HepG2 (cell line): ENCODE measurements around the gene PIP4K2B. TPM values are rescaled to one million over a fixed set of nuclear protein-coding genes. Genes with fewer than 3 reads are reported as not detected.
A peak's percentile ranks its signal among the peaks of the same experiment; 100 is the strongest.

Source experiments
- CREM ChIP-seq, 2 experiments: sonication (generic) in 1 of 2; formaldehyde crosslinking in 1 of 2; IDR thresholded peaks; 2 replicates each; pipeline versions ENCODE4 v1.4.0 to v1.6.1; 2016 to 2020; ENCODE audit warnings: antibody characterized with exemption in 1 of 2, mild to moderate bottlenecking in 1 of 2, missing genetic modification reagents in 1 of 2
- DPF2 ChIP-seq: sonication (generic); formaldehyde crosslinking; IDR thresholded peaks from 2 replicates; pipeline ENCODE4 v1.4.0; 2020; ENCODE audit warnings: mild to moderate bottlenecking, low read depth, missing genetic modification reagents, borderline replicate concordance
- GABPA ChIP-seq, 2 experiments: IDR thresholded peaks; 2 replicates each; pipeline ENCODE4 v1.6.1; 2011 to 2016; ENCODE audit warnings: low read depth in 2 of 2, low read length in 1 of 2, missing biosample characterization in 1 of 2, missing genetic modification characterization in 1 of 2
- HMG20A ChIP-seq: IDR thresholded peaks from 2 replicates; pipeline ENCODE4 v1.6.1; 2016; ENCODE audit warnings: borderline replicate concordance
- HOXA3 ChIP-seq: sonication (generic); formaldehyde crosslinking; IDR thresholded peaks from 2 replicates; pipeline ENCODE4 v1.5.0; 2020; ENCODE audit warnings: missing genetic modification reagents
- JUN ChIP-seq: sonication (generic); formaldehyde crosslinking; IDR thresholded peaks from 2 replicates; pipeline ENCODE4 v1.4.0; 2020; ENCODE audit warnings: mild to moderate bottlenecking, missing genetic modification reagents
- KDM5A ChIP-seq: fragments of 200-600 bp; sonication (generic); IDR thresholded peaks from 2 replicates; pipeline ENCODE4 v1.7.0; 2018; ENCODE audit warnings: antibody characterized with exemption, mild to moderate bottlenecking, low read length, borderline replicate concordance
- LCORL ChIP-seq, 2 experiments: fragments of 450-650 bp in 1 of 2; sonication (generic) in 1 of 2; formaldehyde crosslinking in 1 of 2; IDR thresholded peaks; 2 replicates each; pipeline versions ENCODE4 v1.5.0 to v1.6.1; 2017 to 2020; ENCODE audit warnings: antibody characterized with exemption in 1 of 2, missing genetic modification reagents in 1 of 2
- MAF1 ChIP-seq: sonication (generic); formaldehyde crosslinking; IDR thresholded peaks from 2 replicates; pipeline ENCODE4 v1.5.0; 2020; ENCODE audit warnings: missing genetic modification reagents, borderline replicate concordance
- MYC ChIP-seq: sonication (generic); formaldehyde crosslinking; IDR thresholded peaks from 2 replicates; pipeline ENCODE4 v1.9.0; 2021; ENCODE audit warnings: missing genetic modification reagents, borderline replicate concordance
- NCOA2 ChIP-seq: sonication (generic); formaldehyde crosslinking; IDR thresholded peaks from 2 replicates; pipeline ENCODE4 v1.8.0; 2022; ENCODE audit warnings: inconsistent platforms
- NFATC3 ChIP-seq: sonication (generic); formaldehyde crosslinking; IDR thresholded peaks from 2 replicates; pipeline ENCODE4 v1.5.1; 2020; ENCODE audit warnings: mild to moderate bottlenecking, missing genetic modification reagents
- NFE2 ChIP-seq: sonication (generic); formaldehyde crosslinking; IDR thresholded peaks from 2 replicates; pipeline ENCODE4 v1.4.0; 2020; ENCODE audit warnings: missing genetic modification reagents
- PLSCR1 ChIP-seq: sonication (generic); formaldehyde crosslinking; IDR thresholded peaks from 2 replicates; pipeline ENCODE4 v1.5.0; 2020; ENCODE audit warnings: missing genetic modification reagents, mild to moderate bottlenecking, borderline replicate concordance
- SIX4 ChIP-seq: sonication (generic); formaldehyde crosslinking; IDR thresholded peaks from 2 replicates; pipeline ENCODE4 v1.4.0; 2020; ENCODE audit warnings: missing genetic modification reagents
- SMARCC2 ChIP-seq: fragments of 450-650 bp; IDR thresholded peaks from 2 replicates; pipeline ENCODE4 v1.6.1; 2017; ENCODE audit warnings: antibody characterized with exemption, mild to moderate bottlenecking
- TCF7L2 ChIP-seq: IDR thresholded peaks from 2 replicates; pipeline ENCODE4 v1.6.1; 2011; ENCODE audit warnings: mild to moderate bottlenecking, low read depth, low read length, moderate library complexity
- ZBTB21 ChIP-seq: sonication (generic); formaldehyde crosslinking; IDR thresholded peaks from 2 replicates; pipeline ENCODE4 v1.4.0; 2020; ENCODE audit warnings: missing genetic modification reagents
- ZIK1 ChIP-seq: sonication (generic); formaldehyde crosslinking; IDR thresholded peaks from 2 replicates; pipeline ENCODE4 v1.5.0; 2020; ENCODE audit warnings: mild to moderate bottlenecking, low read depth, missing genetic modification reagents, borderline replicate concordance
- ZKSCAN5 ChIP-seq: sonication (generic); formaldehyde crosslinking; IDR thresholded peaks from 2 replicates; pipeline ENCODE4 v1.5.1; 2020; ENCODE audit warnings: mild to moderate bottlenecking, missing genetic modification reagents
- ZNF292 ChIP-seq: sonication (generic); formaldehyde crosslinking; IDR thresholded peaks from 2 replicates; pipeline ENCODE4 v1.8.1; 2022; ENCODE audit warnings: mild to moderate bottlenecking, low read depth, missing genetic modification reagents, borderline replicate concordance
- ZNF3 ChIP-seq: IDR thresholded peaks from 2 replicates; pipeline ENCODE4 v1.7.0; 2017; ENCODE audit warnings: inconsistent platforms
- ZNF431 ChIP-seq: sonication (generic); formaldehyde crosslinking; IDR thresholded peaks from 2 replicates; pipeline ENCODE4 v1.9.0; 2022; ENCODE audit warnings: missing genetic modification reagents, low read depth, mild to moderate bottlenecking, borderline replicate concordance
- ZNF496 ChIP-seq: sonication (generic); formaldehyde crosslinking; IDR thresholded peaks from 2 replicates; pipeline ENCODE4 v1.8.1; 2023; ENCODE audit warnings: mild to moderate bottlenecking, moderate library complexity, missing genetic modification reagents; ENCODE audit not compliant: insufficient replicate concordance
- ZNF512 ChIP-seq: sonication (generic); formaldehyde crosslinking; IDR thresholded peaks from 2 replicates; pipeline ENCODE4 v1.4.0; 2020; ENCODE audit warnings: mild to moderate bottlenecking, missing genetic modification reagents
- ZNF607 ChIP-seq: sonication (generic); formaldehyde crosslinking; IDR thresholded peaks from 2 replicates; pipeline ENCODE4 v1.5.1; 2020; ENCODE audit warnings: missing genetic modification reagents, mild to moderate bottlenecking, borderline replicate concordance
- polyA plus RNA-seq, 8 experiments: library from polyadenylated mRNA; depleted of rRNA in 3 of 8; stranded (reverse) in 7 of 8; unstranded in 1 of 8; fragments of >200 nt; fragmentation: Illumina TruSeq in 4 of 8; extraction: Trizol in 4 of 8; gene quantifications; 2 replicates each; pipeline versions ENCODE4 v1.2.1 to v1.2.3, GENCODE V29; 2011 to 2016; ENCODE audit warnings: low read depth in 4 of 8, missing spikeins in 1 of 8, mixed read lengths in 1 of 8; ENCODE audit not compliant: insufficient read depth in 1 of 8
- total RNA-seq, 5 experiments: library from RNA; depleted of rRNA; stranded (reverse); fragments of >200 nt; fragmentation: Illumina TruSeq; extraction: Trizol; gene quantifications; 2 replicates each; pipeline ENCODE4 v1.2.3, GENCODE V29; 2016; ENCODE audit warnings: low read depth in 1 of 5
- TF ChIP-seq, protein P1 (sequence below): sonication (generic); formaldehyde crosslinking; IDR thresholded peaks from 2 replicates; pipeline ENCODE4 v1.9.0; 2021; ENCODE audit warnings: missing genetic modification reagents, mild to moderate bottlenecking, borderline replicate concordance

PIP4K2B gene
- total and polyA plus RNA-seq, 2 of the 13 experiments (the other 11 are each of a cell fraction or from before 2014, with no cell fraction given) = 20.4 to 54.0 TPM

- TF ChIP-seq MYC (CRISPR knock-in tag) (peak; percentile 84), ZNF3 (CRISPR knock-in tag) (no peak), ZIK1 (CRISPR knock-in tag) (no peak; the same call in 1 of the 2 replicates), NFE2 (CRISPR knock-in tag) (no peak), TCF7L2 (no peak), KDM5A (no peak; the same call in 1 of the 2 replicates), ZNF496 (no peak), MAF1 (0 out of 2 replicates have a peak, but pooled peaks have one; percentile 47), HOXA3 (CRISPR knock-in tag) (peak; percentile 94), NFATC3 (CRISPR knock-in tag) (peak; percentile 47; the same call in 1 of the 2 replicates), SMARCC2 (no peak), ZBTB21 (CRISPR knock-in tag) (no peak), JUN (CRISPR knock-in tag) (peak; percentile 63; the same call in 1 of the 2 replicates), CREM (IDR thresholded peaks at IDR 0.05) (peak; percentile 60; the same call in 1 of the 2 replicates), CREM (CRISPR knock-in tag; IDR thresholded peaks at IDR 0.05) (no peak), DPF2 (CRISPR knock-in tag) (no peak), LCORL (IDR thresholded peaks at IDR 0.05) (no peak), LCORL (CRISPR knock-in tag; IDR thresholded peaks at IDR 0.05) (peak; percentile 53; the same call in 1 of the 2 replicates), PLSCR1 (no peak), NCOA2 (CRISPR knock-in tag) (peak; percentile 29; the same call in 1 of the 2 replicates), GABPA (IDR thresholded peaks at IDR 0.05; ENCODE audit: low read depth, low read length) (peak; percentile 71), GABPA (CRISPR knock-in tag; IDR thresholded peaks at IDR 0.05; ENCODE audit: low read depth) (peak; percentile 87), SIX4 (CRISPR knock-in tag) (peak; percentile 64), ZNF431 (CRISPR knock-in tag) (peak; percentile 49), ZNF292 (CRISPR knock-in tag) (0 out of 2 replicates have a peak, but pooled peaks have one; percentile 74), ZKSCAN5 (CRISPR knock-in tag) (no peak), HMG20A (peak; percentile 48; the same call in 1 of the 2 replicates), ZNF607 (CRISPR knock-in tag) (peak; percentile 41; the same call in 1 of the 2 replicates), ZNF512 (no peak)
- TF ChIP-seq, protein P1, sequence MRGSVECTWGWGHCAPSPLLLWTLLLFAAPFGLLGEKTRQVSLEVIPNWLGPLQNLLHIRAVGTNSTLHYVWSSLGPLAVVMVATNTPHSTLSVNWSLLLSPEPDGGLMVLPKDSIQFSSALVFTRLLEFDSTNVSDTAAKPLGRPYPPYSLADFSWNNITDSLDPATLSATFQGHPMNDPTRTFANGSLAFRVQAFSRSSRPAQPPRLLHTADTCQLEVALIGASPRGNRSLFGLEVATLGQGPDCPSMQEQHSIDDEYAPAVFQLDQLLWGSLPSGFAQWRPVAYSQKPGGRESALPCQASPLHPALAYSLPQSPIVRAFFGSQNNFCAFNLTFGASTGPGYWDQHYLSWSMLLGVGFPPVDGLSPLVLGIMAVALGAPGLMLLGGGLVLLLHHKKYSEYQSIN (CRISPR knock-in tag) = no peak
Observed at GRCh38 chr17:38799501-38800236, at the start of gene PIP4K2B (continued).
